IPS-18c (cell line): Measurements from ENCODE around the gene KRT16.
"Not testable (repeated sequence)": the region's sequence is repeated elsewhere in the genome, so short reads cannot be mapped to it uniquely, and the experiment has no call there.

Experiments used
- H3K4me3 ChIP-seq: 2 replicates; pipeline ENCODE4 v1.7.0; 2013; ENCODE audit warnings: low read depth, mild to moderate bottlenecking, low read length, moderate library complexity; ENCODE audit not compliant: insufficient read depth
- H3K9me3 ChIP-seq: one replicate; pipeline ENCODE4 v1.6.1; 2013; ENCODE audit warnings: mild to moderate bottlenecking, low read length, moderate library complexity; ENCODE audit not compliant: control insufficient read depth, insufficient read depth

KRT16 gene

GRCh38 chr17:41621435-41621817 is 8.9 kb upstream of the KRT16 start:
- not testable (repeated sequence) for H3K9me3 ChIP-seq, H3K4me3 ChIP-seq

GRCh38 chr17:41620583-41621434 is 8.2 kb upstream of the KRT16 start:
- Histone ChIP-seq H3K4me3 (no peak overlapping the region), H3K9me3 (peaks cover 2% of the 10 kb centered on the region)

- H3K4me3 ChIP-seq, H3K9me3 ChIP-seq: not testable (repeated sequence)
Measured at GRCh38 chr17:41619927-41620582, 7.5 kb upstream of the KRT16 start.

- no peaks in the 10 kb centered on the region for H3K9me3 ChIP-seq
- no peak overlapping the region for H3K4me3 ChIP-seq
Measured at GRCh38 chr17:41619036-41619926, 6.7 kb upstream of the KRT16 start.

- H3K9me3 ChIP-seq = no peaks in the 10 kb centered on the region
- H3K4me3 ChIP-seq = no peak overlapping the region
Measured at GRCh38 chr17:41618341-41619035, 5.9 kb upstream of the KRT16 start.

GRCh38 chr17:41617698-41618097 is 5.1 kb upstream of the KRT16 start:
- Histone ChIP-seq H3K9me3 (no peaks in the 10 kb centered on the region), H3K4me3 (no peak overlapping the region)

GRCh38 chr17:41617136-41617535 is 4.6 kb upstream of the KRT16 start:
- Histone ChIP-seq H3K9me3 (no peaks in the 10 kb centered on the region), H3K4me3 (no peak overlapping the region)

GRCh38 chr17:41616486-41616885 is 3.9 kb upstream of the KRT16 start:
- H3K4me3 ChIP-seq, H3K9me3 ChIP-seq: not testable (repeated sequence)

GRCh38 chr17:41615454-41615853 is 2.9 kb upstream of the KRT16 start:
- Histone ChIP-seq H3K4me3 (no peak overlapping the region), H3K9me3 (no peaks in the 10 kb centered on the region)

- not testable (repeated sequence) for H3K4me3 ChIP-seq
Measured at GRCh38 chr17:41614767-41615166, 2.2 kb upstream of the KRT16 start.

GRCh38 chr17:41614098-41614497 is 1.5 kb upstream of the KRT16 start:
- Histone ChIP-seq H3K9me3 (no peaks in the 10 kb centered on the region), H3K4me3 (no peak overlapping the region)

More at GRCh38 chr17:41614767-41615166, 2.2 kb upstream of the KRT16 start:
- H3K9me3 ChIP-seq = not testable (repeated sequence)

GRCh38 chr17:41613277-41614082 is 913 bp upstream of the KRT16 start:
- no peaks in the 10 kb centered on the region for H3K9me3 ChIP-seq
- no peak overlapping the region for H3K4me3 ChIP-seq

- H3K9me3 ChIP-seq = no peaks in the 10 kb centered on the region
- no peak overlapping the region for H3K4me3 ChIP-seq
Measured at GRCh38 chr17:41610965-41611640, 1.5 kb downstream of the KRT16 start.

GRCh38 chr17:41610061-41610517 is 2.5 kb downstream of the KRT16 start:
- H3K4me3 ChIP-seq, H3K9me3 ChIP-seq: not testable (repeated sequence)

GRCh38 chr17:41606930-41607329 is 5.6 kb downstream of the KRT16 start:
- H3K4me3 ChIP-seq = not testable (repeated sequence)

GRCh38 chr17:41602524-41602923 is 10.0 kb downstream of the KRT16 start:
- no peak overlapping the region for H3K4me3 ChIP-seq
- H3K9me3 ChIP-seq = no peaks in the 10 kb centered on the region

More at GRCh38 chr17:41606930-41607329, 5.6 kb downstream of the KRT16 start:
- not testable (repeated sequence) for H3K9me3 ChIP-seq
